Measurements from ENCODE around the gene SERPINB6. TPM values are rescaled to one million over a fixed set of nuclear protein-coding genes. Genes with fewer than 3 reads are reported as not detected.

Gene SERPINB6
- total RNA-seq, 1 donor: 58.4 TPM

DNA sequence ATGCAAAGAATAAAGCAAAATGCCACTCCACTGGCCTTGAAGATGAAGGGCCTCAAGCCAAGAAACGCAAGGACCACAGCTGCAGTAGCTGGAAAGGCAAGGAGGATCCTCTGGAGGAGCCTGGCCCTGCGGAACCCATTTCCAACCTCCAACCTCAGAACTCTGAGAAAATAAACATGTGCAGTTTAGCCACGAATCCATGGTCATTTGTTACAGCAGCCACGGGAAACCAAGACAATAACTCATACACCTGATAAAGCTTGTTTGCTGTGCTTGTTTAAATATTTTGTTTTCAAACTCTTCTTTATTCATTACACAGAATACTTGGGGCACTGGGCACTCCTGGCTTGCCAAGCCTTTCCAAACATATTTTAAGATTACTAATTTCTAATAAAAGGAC lies 10.4 kb downstream of the SERPINB6 start:
- H3K4me1 ChIP-seq (ENCODE audit: insufficient read depth, low read length): peaks cover 20% of the 10 kb centered on the region

DNA sequence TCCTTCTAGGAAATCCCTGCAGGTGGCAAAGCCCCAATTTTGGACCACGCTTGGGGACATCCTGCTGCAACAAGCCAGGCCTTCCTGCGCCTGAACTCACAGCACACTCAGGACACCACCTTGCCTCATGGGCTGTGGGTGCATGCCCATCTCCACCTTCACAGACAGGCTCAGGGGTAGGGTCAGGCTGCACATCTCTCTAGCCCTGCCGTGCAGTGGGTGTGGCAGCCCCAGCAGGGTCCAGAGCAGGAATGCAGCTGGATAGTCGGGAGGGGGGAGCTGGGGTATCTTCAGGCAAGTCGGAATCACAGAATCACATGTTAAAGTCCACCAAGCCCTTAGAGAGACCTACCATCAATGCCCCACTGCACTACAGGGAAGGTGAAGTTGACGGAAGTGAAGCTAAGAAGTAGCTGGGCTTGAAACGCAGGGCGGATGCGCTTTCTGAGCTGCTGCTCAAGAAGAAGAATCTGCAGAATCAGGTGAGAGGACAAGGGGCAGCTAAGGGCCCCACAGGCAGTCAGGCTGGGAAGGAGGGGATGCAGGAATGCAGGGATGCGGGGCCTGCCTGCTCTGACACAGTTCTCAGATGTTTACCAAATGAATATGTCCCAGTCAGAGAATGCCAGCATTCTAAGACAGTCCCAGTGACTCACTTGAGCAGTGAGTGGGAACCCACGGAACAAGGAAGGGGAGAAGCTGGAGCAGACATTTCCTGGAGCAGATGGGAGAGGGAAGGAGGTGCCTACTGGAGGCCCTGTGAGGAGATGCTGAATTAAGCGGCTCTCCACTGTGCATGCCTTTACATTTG lies 11.3 kb downstream of the SERPINB6 start:
- no peak overlapping the region for H3K4me3 ChIP-seq (ENCODE audit: low read length)
- H3K4me1 ChIP-seq (ENCODE audit: insufficient read depth, low read length): peaks cover 20% of the 10 kb centered on the region
- no peaks in the 10 kb centered on the region for H3K27me3 ChIP-seq (ENCODE audit: insufficient read depth, low read length)
- no peaks in the 10 kb centered on the region for H3K9me3 ChIP-seq (ENCODE audit: low read depth, low read length)

More for the DNA sequence above, 10.4 kb downstream of the SERPINB6 start:
- no peaks in the 10 kb centered on the region for H3K9me3 ChIP-seq (ENCODE audit: low read depth, low read length)
- H3K4me3 ChIP-seq (ENCODE audit: low read length): no peak overlapping the region
- no peaks in the 10 kb centered on the region for H3K27me3 ChIP-seq (ENCODE audit: insufficient read depth, low read length)

DNA sequence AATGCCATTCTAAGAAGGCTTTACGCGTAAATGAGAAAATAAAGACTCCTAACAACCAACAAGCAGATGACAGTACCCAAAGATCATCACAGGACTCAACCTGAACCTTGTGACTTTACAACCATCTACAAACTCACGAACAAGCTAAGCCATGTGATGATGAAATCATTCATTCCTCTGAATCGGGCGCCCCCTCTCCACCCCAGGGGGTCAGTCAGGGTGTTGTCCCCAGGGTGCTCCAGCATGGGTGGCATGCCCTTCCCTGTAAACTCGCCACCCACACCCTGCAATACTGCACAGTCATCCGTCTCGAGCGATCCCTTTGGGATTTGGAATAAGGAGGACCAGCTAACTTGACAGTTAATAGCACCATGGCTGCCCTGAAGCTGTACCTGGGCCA lies 12.6 kb downstream of the SERPINB6 start:
- Histone ChIP-seq H3K4me1 (ENCODE audit: insufficient read depth, low read length) (peaks cover 20% of the 10 kb centered on the region), H3K9me3 (ENCODE audit: low read depth, low read length) (no peaks in the 10 kb centered on the region), H3K27me3 (ENCODE audit: insufficient read depth, low read length) (no peaks in the 10 kb centered on the region), H3K4me3 (ENCODE audit: low read length) (no peak overlapping the region)

DNA sequence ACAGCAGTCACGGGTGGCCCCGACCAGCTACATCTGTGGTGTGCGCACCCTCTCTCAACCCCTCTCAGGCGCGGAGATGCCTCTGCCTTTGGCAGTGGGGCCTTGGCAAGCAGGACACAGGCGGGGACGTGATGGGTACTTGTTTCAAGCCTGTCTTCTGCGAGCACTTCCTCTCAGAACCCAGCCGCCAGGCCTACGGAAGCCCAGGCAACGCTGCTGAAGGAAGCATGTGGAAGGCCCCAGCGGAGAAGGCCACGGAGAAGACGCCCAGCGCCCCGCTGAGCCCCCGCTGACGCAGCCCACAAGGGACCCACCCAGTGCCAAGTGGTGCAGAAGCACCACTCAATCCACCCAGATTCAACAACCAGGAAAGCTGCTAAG lies 13.0 kb downstream of the SERPINB6 start:
- H3K4me1 ChIP-seq (ENCODE audit: insufficient read depth, low read length): peaks cover 20% of the 10 kb centered on the region
- no peak overlapping the region for H3K4me3 ChIP-seq (ENCODE audit: low read length)
- H3K27me3 ChIP-seq (ENCODE audit: insufficient read depth, low read length): no peaks in the 10 kb centered on the region
- H3K9me3 ChIP-seq (ENCODE audit: low read depth, low read length): no peaks in the 10 kb centered on the region

DNA sequence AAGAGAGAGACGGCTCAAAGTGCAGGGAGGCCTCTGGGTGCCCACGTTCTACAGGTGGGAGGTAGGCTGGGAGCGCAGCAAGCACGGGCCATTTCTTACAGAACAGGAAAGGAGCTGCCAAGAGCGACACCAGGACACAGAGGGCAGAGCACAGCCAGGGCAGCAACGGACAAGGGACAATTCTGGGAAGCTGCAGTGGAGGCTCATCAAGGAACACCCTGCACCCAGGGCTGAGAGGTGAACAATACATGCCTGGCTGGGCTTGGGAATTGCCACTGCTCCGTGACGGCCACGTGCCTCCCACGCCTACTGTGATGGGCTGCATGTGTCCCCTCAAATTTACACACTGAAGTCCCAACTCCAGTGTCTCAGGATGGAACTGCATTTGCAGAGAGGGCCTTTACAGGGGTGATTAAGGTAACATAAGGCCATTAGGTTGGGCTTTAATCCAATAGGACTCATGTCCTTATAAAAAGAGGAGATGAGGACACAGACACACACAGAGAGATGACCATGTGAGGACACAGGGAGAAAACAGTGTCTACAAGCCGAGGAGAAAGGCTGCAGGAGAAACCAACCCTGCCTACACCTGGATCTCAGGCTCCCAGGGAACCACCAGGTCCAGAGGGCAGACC lies 13.6 kb downstream of the SERPINB6 start:
- peaks cover 20% of the 10 kb centered on the region for H3K4me1 ChIP-seq (ENCODE audit: insufficient read depth, low read length)
- H3K27me3 ChIP-seq (ENCODE audit: insufficient read depth, low read length): no peaks in the 10 kb centered on the region
- no peaks in the 10 kb centered on the region for H3K9me3 ChIP-seq (ENCODE audit: low read depth, low read length)
- H3K4me3 ChIP-seq (ENCODE audit: low read length): no peak overlapping the region

DNA sequence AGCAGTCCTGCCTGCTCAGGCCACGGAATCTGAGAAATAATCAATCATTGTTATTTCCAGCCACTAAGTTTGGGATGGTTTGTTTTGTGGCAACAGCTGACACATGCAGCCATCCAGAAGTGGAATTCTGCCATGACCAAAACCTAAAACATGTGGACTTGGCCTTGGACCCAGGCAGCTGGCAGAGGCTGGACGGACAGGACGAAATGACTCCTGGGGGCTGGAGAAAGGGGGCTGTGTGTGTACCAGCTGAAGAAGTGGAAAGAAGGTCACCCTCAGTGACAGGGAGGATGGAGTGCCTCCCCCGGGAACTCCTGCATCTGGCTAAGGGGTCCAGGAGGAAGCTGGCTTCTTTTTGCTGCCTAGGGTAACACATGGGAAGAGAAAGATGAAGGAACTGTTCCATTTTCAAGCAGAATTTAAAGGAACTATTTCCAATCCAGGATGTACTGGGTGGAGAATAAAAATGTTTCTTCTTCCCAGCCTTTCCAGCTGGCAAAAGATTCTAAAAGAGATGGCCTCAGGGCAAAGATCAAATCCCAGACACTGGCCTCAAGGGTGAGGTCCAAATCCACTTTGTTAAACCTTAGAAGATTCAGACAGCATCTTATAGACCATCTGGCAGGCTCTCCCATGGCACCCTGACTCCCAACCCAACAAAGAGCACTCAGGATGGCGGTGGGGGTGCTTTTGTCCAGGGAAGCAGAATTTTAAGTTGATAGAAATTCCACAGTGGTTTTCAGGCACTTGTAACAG lies 14.3 kb downstream of the SERPINB6 start:
- Histone ChIP-seq H3K4me3 (ENCODE audit: low read length) (no peak overlapping the region), H3K27me3 (ENCODE audit: insufficient read depth, low read length) (no peaks in the 10 kb centered on the region), H3K4me1 (ENCODE audit: insufficient read depth, low read length) (peaks cover 20% of the 10 kb centered on the region), H3K9me3 (ENCODE audit: low read depth, low read length) (no peaks in the 10 kb centered on the region)

DNA sequence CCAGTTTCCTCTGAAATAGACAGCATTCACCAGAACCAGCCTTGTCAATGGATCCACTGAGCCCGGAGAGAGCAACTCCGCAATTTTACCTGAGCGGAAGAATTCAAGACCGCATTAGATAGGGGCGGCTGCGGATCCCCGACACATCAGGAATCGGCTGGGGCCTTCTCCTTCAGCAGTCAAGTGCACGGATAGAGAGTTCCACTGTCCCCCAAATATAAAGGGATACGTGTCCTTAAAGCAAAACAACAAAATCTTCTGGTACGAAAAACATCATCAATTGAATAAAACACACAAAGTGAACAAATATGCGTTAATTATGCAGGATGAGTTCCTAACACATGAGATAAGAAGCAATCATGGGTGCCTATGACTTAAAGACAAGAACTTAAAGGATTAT lies 18.3 kb downstream of the SERPINB6 start:
- Histone ChIP-seq H3K4me1 (ENCODE audit: insufficient read depth, low read length) (peaks cover 19% of the 10 kb centered on the region), H3K4me3 (ENCODE audit: low read length) (no peak overlapping the region), H3K9me3 (ENCODE audit: low read depth, low read length) (no peaks in the 10 kb centered on the region), H3K27me3 (ENCODE audit: insufficient read depth, low read length) (no peaks in the 10 kb centered on the region)

DNA sequence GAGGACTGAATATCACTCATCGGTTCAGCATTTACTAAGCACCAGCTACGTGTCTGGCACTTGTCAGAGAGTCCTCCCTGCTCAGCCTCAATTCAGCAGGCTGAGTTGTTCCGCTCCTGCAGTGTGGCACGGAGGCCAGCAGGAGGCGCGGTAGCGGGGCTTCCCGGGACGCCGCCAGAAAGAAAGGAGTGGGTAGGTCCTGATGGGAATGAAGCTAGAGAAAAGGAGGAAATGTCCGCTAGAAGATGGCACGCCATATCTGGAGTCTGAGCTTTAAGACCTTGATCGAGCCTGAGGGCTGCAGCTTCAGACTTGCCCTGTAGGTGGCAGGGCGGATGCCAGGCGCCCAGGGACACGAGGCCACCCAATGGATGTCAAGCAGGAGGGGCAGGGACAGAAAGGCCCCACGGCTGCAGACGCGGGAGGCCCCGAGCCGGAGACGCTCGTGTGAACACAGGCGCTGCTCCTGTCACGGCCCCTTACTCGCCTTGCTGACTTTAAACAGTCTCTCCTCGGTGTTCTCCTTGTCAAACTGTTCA lies 18.7 kb downstream of the SERPINB6 start:
- no peak overlapping the region for H3K4me3 ChIP-seq (ENCODE audit: low read length)
- H3K27me3 ChIP-seq (ENCODE audit: insufficient read depth, low read length): no peaks in the 10 kb centered on the region
- H3K4me1 ChIP-seq (ENCODE audit: insufficient read depth, low read length): peaks cover 15% of the 10 kb centered on the region
- H3K9me3 ChIP-seq (ENCODE audit: low read depth, low read length): no peaks in the 10 kb centered on the region

DNA sequence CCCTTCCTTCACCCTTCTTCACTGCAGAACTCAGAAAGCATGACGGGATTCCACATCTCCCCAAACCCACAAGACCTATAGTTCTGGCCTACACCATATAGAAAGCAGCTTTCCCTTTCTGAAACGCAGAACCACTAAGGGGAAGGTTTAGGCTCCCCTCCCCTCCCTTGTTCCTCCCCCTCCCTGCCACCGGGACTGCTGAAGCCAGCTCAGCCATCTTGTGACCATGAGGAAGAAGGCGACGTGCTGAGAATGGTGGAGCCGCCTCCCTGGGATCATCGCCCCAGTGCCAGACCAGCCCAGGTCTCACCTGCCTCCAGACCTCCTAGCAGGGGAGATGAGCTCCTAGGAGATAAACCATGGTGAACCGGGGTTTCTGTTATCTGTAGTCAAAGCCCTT lies 19.6 kb downstream of the SERPINB6 start:
- Histone ChIP-seq H3K4me1 (ENCODE audit: insufficient read depth, low read length) (peaks cover 15% of the 10 kb centered on the region), H3K9me3 (ENCODE audit: low read depth, low read length) (no peaks in the 10 kb centered on the region), H3K4me3 (ENCODE audit: low read length) (no peak overlapping the region), H3K27me3 (ENCODE audit: insufficient read depth, low read length) (no peaks in the 10 kb centered on the region)

DNA sequence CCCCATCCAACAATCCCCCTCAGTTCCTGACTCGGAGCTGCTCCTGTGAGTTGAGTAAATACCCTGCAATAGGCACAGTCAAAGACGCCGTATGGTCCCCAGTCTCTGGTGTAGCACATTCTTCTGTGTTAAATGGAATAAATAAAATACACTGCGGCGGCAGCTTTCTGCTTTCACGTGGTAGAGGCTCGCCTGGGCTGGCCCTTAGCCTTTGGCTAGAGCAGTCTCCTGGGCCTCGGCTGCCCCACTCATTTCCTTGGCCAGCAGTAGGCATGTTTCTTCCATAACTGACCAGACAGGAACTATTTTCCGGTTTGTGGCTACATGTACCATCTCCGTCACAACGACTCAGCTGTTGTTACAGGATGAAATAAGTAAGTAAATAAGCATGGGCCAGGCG lies 20.7 kb downstream of the SERPINB6 start:
- Histone ChIP-seq H3K9me3 (ENCODE audit: low read depth, low read length) (no peaks in the 10 kb centered on the region), H3K4me1 (ENCODE audit: insufficient read depth, low read length) (peaks cover 15% of the 10 kb centered on the region), H3K27me3 (ENCODE audit: insufficient read depth, low read length) (no peaks in the 10 kb centered on the region), H3K4me3 (ENCODE audit: low read length) (no peak overlapping the region)

DNA sequence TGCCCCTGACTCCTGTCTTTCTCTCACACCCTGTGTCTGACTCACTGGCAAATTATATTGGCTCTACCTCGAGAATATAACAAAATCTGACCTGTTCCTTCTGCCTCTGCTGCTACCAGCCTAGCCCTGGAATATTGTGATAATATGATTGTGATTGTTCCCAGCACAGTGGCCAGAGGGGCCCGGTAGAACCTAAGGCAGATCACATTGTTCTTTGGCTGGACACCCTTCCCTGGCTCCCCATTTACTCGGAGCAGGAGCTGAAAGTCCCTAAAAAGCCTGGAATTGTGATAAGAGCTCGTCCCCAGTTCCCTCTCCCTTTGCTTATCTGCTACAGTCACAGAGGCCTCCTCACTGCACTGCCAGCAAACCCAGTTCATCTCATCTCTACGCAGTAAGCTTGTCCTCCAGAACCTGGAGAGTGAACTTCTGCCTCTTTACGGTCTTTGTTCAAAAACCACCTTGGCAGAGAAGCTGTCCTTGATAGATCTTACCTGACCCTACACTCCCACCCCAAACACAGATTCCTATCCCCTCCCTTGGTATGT lies 21.8 kb downstream of the SERPINB6 start:
- peaks cover 15% of the 10 kb centered on the region for H3K4me1 ChIP-seq (ENCODE audit: insufficient read depth, low read length)
- H3K27me3 ChIP-seq (ENCODE audit: insufficient read depth, low read length): no peaks in the 10 kb centered on the region

DNA sequence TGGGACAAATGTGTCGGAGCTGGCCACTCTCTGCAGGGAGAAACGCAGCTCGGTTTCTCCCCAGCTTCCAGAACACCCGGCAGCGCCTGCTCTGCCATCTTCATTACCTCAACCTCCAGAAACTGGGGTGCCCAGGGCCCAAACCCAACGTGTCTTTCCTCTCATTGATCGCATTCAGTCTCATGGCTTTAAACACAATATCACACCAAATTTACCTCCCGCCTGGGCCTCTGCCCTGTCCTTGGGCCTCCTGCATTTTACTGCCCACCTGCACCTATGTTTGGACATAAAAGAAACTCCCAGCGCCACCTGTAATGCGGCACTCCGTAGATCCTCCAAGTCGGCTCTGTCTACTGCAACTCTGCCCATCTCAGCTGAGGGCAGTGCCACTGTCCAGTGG lies 22.2 kb downstream of the SERPINB6 start:
- H3K9me3 ChIP-seq (ENCODE audit: low read depth, low read length): no peaks in the 10 kb centered on the region
- no peak overlapping the region for H3K4me3 ChIP-seq (ENCODE audit: low read length)
- no peaks in the 10 kb centered on the region for H3K27me3 ChIP-seq (ENCODE audit: insufficient read depth, low read length)
- peaks cover 15% of the 10 kb centered on the region for H3K4me1 ChIP-seq (ENCODE audit: insufficient read depth, low read length)

More for the DNA sequence above, 21.8 kb downstream of the SERPINB6 start:
- no peak overlapping the region for H3K4me3 ChIP-seq (ENCODE audit: low read length)
- H3K9me3 ChIP-seq (ENCODE audit: low read depth, low read length): no peaks in the 10 kb centered on the region

DNA sequence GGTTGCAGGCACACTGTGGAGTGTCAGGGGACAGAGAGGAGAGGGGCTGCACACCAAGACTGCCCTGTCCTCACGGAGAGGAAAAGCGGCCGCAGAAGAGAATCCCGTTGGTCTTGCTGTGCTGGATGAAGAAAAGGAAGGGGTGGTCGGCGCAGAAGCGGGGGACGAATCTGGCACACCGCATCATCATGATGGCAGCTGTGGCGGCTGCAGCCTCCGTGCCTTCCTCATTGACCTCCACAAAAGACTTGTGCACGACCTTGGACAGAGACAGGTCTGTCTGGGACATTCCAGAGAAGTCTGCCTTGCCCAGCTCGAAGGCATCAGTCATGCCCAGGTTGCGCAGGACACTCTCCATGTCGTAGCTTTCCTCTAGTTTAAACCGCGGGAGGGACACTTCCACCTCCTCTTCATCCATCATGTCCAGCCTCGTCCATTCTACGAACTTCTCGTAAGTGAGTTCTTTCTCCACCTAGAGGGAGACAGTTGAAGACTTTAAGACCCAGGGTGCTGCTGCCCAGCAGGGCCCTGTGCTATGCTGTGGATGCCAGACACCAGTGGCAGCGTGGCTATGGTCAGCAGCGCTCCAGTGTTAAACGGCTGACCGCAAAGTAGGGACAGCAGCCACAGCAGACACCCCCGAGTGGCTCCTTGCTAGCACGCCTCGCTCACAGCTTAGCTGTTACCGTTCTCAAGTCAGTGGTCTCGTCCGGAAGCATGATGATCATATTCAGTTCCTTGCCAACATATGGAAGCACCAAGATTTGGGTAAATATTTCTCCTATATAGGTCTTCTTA lies 22.9 kb downstream of the SERPINB6 start:
- H3K4me3 ChIP-seq (ENCODE audit: low read length): no peak overlapping the region
- H3K4me1 ChIP-seq (ENCODE audit: insufficient read depth, low read length): peaks cover 20% of the 10 kb centered on the region
- no peaks in the 10 kb centered on the region for H3K27me3 ChIP-seq (ENCODE audit: insufficient read depth, low read length)
- H3K9me3 ChIP-seq (ENCODE audit: low read depth, low read length): no peaks in the 10 kb centered on the region

DNA sequence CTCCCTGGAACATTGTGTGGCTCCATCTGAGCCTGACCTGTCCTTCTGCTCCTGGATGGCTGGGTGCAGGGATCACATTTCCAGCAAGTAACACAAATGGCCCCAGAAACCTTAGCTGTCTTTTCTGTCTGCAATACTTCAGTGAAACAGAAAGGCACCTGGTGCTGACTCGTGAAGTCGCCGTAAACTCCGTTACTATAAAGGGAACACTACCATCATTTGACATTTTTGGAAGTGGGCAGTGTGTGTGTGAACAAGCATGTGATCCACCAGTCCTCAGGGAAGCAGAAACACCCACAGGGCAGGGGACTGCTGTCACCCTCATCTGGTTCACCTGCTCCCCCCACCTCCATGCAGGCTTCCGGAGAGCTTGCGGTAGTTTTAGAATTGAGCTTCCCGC lies 23.9 kb downstream of the SERPINB6 start:
- H3K27me3 ChIP-seq (ENCODE audit: insufficient read depth, low read length): no peaks in the 10 kb centered on the region
- H3K4me1 ChIP-seq (ENCODE audit: insufficient read depth, low read length): peaks cover 28% of the 10 kb centered on the region
- no peaks in the 10 kb centered on the region for H3K9me3 ChIP-seq (ENCODE audit: low read depth, low read length)
- no peak overlapping the region for H3K4me3 ChIP-seq (ENCODE audit: low read length)

Measured in mononuclear cell (primary cell).